ENCODE measurements around the gene SLC27A6. TPM values are rescaled to one million over a fixed set of nuclear protein-coding genes. Genes with fewer than 3 reads are reported as not detected.
A peak's percentile ranks its signal among the peaks of the same experiment; 100 is the strongest.

The SLC27A6 gene
- total RNA-seq, 1 donor from 2014 or later: 0.39 TPM

DNA sequence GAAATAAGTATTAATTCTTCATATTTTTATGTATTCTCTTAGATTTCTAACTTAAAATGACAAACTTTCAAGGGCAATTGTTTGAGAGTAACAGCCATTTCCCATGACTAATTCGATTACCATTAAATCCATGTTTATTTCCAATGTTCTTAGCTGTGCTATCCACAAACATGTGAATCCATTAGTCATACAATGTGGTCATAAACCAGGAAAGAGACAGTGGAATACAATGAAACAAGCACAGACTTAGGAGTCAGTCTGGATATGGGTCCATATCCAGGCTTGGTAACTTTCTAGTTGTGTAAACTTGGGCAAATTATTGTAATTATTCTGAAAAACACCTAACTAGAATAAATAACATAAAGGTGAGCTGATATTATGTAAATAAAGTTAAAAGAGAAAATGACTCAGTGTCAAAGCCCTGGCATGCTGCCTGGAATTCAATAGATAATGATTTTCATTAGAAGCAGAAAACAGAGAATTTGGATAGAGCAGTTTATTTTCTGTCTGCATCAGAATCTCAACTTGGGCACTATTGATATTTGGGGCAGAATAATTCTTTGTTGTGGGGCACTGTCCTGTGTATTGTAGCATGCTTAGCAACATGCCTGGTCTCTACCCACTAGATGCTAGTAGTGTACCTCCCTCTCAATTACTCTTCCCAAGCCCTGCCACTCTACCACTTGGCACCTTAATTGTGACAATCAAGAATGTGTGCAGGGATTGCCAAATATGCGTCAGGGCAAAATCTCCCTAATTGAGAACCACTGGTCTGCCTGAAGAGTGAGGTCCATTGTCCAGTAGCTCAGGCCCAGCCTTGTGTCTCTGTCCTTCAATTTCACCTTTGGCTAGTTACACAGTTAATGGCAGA lies 44.7 kb upstream of the SLC27A6 start:
- Histone ChIP-seq H3K4me1 (ENCODE audit: insufficient read depth, low read length) (no peaks in the 10 kb centered on the region), H3K9ac (ENCODE audit: low read length) (no peak overlapping the region), H3K79me2 (ENCODE audit: insufficient read depth, low read length) (no peaks in the 10 kb centered on the region), H3K4me2 (ENCODE audit: low read length) (no peak overlapping the region), H3K27ac (ENCODE audit: low read depth, low read length) (no peak overlapping the region), H3K4me3 (ENCODE audit: insufficient read depth, low read depth, low read length) (no peak overlapping the region), H4K20me1 (ENCODE audit: insufficient read depth, low read length) (no peaks in the 10 kb centered on the region), H3K27me3 (ENCODE audit: insufficient read depth, low read length) (no peaks in the 10 kb centered on the region), H3K9me3 (ENCODE audit: insufficient read depth, low read depth, low read length) (no peaks in the 10 kb centered on the region), H3K36me3 (ENCODE audit: insufficient read depth, low read length) (no peaks in the 10 kb centered on the region), H2AFZ (ENCODE audit: low read depth, low read length) (no peak overlapping the region)
- H3K27ac Mint-ChIP-seq (ENCODE audit: unreplicated experiment): no peak overlapping the region
- H3K9me3 Mint-ChIP-seq (ENCODE audit: unreplicated experiment): no peaks in the 10 kb centered on the region
- H3K4me1 Mint-ChIP-seq (ENCODE audit: low read depth, unreplicated experiment): no peaks in the 10 kb centered on the region
- DNase-seq (ENCODE audit: low read depth) (peak; percentile 53), FAIRE-seq (no peak)
- no peak overlapping the region for H3K4me3 Mint-ChIP-seq (ENCODE audit: unreplicated experiment)
- H3K36me3 Mint-ChIP-seq (ENCODE audit: low read depth, unreplicated experiment): no peaks in the 10 kb centered on the region
- TF ChIP-seq EZH2 (IDR thresholded peaks at IDR 0.05; ENCODE audit: insufficient read depth, low read length): no peak
- TF ChIP-seq, protein P1, sequence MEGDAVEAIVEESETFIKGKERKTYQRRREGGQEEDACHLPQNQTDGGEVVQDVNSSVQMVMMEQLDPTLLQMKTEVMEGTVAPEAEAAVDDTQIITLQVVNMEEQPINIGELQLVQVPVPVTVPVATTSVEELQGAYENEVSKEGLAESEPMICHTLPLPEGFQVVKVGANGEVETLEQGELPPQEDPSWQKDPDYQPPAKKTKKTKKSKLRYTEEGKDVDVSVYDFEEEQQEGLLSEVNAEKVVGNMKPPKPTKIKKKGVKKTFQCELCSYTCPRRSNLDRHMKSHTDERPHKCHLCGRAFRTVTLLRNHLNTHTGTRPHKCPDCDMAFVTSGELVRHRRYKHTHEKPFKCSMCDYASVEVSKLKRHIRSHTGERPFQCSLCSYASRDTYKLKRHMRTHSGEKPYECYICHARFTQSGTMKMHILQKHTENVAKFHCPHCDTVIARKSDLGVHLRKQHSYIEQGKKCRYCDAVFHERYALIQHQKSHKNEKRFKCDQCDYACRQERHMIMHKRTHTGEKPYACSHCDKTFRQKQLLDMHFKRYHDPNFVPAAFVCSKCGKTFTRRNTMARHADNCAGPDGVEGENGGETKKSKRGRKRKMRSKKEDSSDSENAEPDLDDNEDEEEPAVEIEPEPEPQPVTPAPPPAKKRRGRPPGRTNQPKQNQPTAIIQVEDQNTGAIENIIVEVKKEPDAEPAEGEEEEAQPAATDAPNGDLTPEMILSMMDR (IDR thresholded peaks at IDR 0.05; ENCODE audit: insufficient read depth, low read depth, low read length): no peak
- H3K27me3 Mint-ChIP-seq (ENCODE audit: low read depth, unreplicated experiment): no peaks in the 10 kb centered on the region

DNA sequence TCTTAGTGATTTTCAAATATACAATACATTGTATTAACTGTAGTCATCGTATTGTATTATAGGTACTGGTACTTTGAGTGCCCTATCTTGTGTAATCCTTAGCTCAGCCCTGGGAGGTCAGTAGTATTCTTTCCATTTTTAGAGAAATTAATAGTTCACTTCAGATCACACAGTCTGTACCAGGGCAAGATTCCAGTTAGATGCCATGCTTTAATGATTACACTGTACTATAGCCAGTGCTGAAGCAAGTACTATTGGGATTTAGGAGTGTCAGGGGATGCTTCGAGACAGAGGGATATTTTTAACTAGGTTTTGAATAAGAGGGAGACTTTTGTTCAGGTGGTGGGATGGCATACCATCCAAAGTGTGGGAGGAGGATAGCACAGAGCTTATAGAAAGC lies 41.0 kb upstream of the SLC27A6 start:
- FAIRE-seq: no peak
- no peak for TF ChIP-seq EZH2 (IDR thresholded peaks at IDR 0.05; ENCODE audit: insufficient read depth, low read length)
- TF ChIP-seq, protein P1 (IDR thresholded peaks at IDR 0.05; ENCODE audit: insufficient read depth, low read depth, low read length): no peak

DNA sequence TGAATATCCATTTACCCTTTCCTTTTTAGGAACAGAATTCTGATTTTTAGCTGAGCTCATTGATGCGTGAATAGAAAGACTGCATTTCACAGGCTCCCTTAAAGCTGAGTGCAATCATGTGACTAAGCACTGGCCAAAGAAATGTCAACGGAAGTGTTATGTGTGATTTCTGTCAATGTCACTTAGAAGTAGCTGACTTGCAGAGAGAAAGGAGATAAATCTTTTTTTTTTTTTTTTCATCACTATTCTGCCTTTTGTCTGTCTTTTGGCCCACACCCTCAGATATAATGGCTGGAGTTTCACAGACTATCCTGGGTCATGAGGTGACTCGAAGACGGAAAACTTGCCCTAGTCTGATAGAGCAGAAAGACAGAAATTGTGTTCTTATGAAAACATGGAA lies 39.3 kb upstream of the SLC27A6 start:
- Histone ChIP-seq H3K9me3 (ENCODE audit: insufficient read depth, low read depth, low read length) (no peaks in the 10 kb centered on the region), H3K27me3 (ENCODE audit: insufficient read depth, low read length) (no peaks in the 10 kb centered on the region), H3K4me3 (ENCODE audit: insufficient read depth, low read depth, low read length) (no peak overlapping the region), H3K27ac (ENCODE audit: low read depth, low read length) (no peak overlapping the region), H3K4me2 (ENCODE audit: low read length) (no peak overlapping the region), H3K9ac (ENCODE audit: low read length) (no peak overlapping the region), H4K20me1 (ENCODE audit: insufficient read depth, low read length) (no peaks in the 10 kb centered on the region), H3K79me2 (ENCODE audit: insufficient read depth, low read length) (no peaks in the 10 kb centered on the region), H2AFZ (ENCODE audit: low read depth, low read length) (no peak overlapping the region), H3K4me1 (ENCODE audit: insufficient read depth, low read length) (no peaks in the 10 kb centered on the region), H3K36me3 (ENCODE audit: insufficient read depth, low read length) (no peaks in the 10 kb centered on the region)
- H3K36me3 Mint-ChIP-seq (ENCODE audit: low read depth, unreplicated experiment): no peaks in the 10 kb centered on the region
- H3K27me3 Mint-ChIP-seq (ENCODE audit: low read depth, unreplicated experiment): no peaks in the 10 kb centered on the region
- no peak overlapping the region for H3K4me3 Mint-ChIP-seq (ENCODE audit: unreplicated experiment)
- H3K27ac Mint-ChIP-seq (ENCODE audit: unreplicated experiment): no peak overlapping the region
- DNase-seq (ENCODE audit: low read depth): no peak
- TF ChIP-seq, protein P1 (IDR thresholded peaks at IDR 0.05; ENCODE audit: insufficient read depth, low read depth, low read length): no peak
- no peak for FAIRE-seq
- no peaks in the 10 kb centered on the region for H3K9me3 Mint-ChIP-seq (ENCODE audit: unreplicated experiment)
- no peaks in the 10 kb centered on the region for H3K4me1 Mint-ChIP-seq (ENCODE audit: low read depth, unreplicated experiment)

More for the DNA sequence above, 41.0 kb upstream of the SLC27A6 start:
- no peak overlapping the region for H3K27ac ChIP-seq (ENCODE audit: low read depth, low read length)
- H3K79me2 ChIP-seq (ENCODE audit: insufficient read depth, low read length): no peaks in the 10 kb centered on the region
- no peaks in the 10 kb centered on the region for H3K4me1 Mint-ChIP-seq (ENCODE audit: low read depth, unreplicated experiment)
- no peaks in the 10 kb centered on the region for H4K20me1 ChIP-seq (ENCODE audit: insufficient read depth, low read length)
- H3K27me3 Mint-ChIP-seq (ENCODE audit: low read depth, unreplicated experiment): no peaks in the 10 kb centered on the region
- no peaks in the 10 kb centered on the region for H3K36me3 ChIP-seq (ENCODE audit: insufficient read depth, low read length)
- H3K4me2 ChIP-seq (ENCODE audit: low read length): no peak overlapping the region
- H3K27me3 ChIP-seq (ENCODE audit: insufficient read depth, low read length): no peaks in the 10 kb centered on the region
- no peaks in the 10 kb centered on the region for H3K9me3 Mint-ChIP-seq (ENCODE audit: unreplicated experiment)
- H3K9me3 ChIP-seq (ENCODE audit: insufficient read depth, low read depth, low read length): no peaks in the 10 kb centered on the region
- no peak for DNase-seq (ENCODE audit: low read depth)
- no peak overlapping the region for H2AFZ ChIP-seq (ENCODE audit: low read depth, low read length)
- no peak overlapping the region for H3K4me3 ChIP-seq (ENCODE audit: insufficient read depth, low read depth, low read length)
- H3K36me3 Mint-ChIP-seq (ENCODE audit: low read depth, unreplicated experiment): no peaks in the 10 kb centered on the region
- H3K4me3 Mint-ChIP-seq (ENCODE audit: unreplicated experiment): no peak overlapping the region
- H3K9ac ChIP-seq (ENCODE audit: low read length): no peak overlapping the region
- no peak overlapping the region for H3K27ac Mint-ChIP-seq (ENCODE audit: unreplicated experiment)
- H3K4me1 ChIP-seq (ENCODE audit: insufficient read depth, low read length): no peaks in the 10 kb centered on the region

Measured in astrocyte (in vitro differentiated cells and primary cell).